Mucosa of gallbladder (tissue), 1 donor: ENCODE results near the gene SEC23B. TPM values are rescaled to one million over a fixed set of nuclear protein-coding genes. Genes with fewer than 3 reads are reported as not detected.

Source experiments
- DNase-seq: peaks from one replicate; pipeline ENCODE4 v3.0.0-alpha.2; 2020; ENCODE audit warnings: low spot score
- total RNA-seq: library from RNA; stranded (reverse); gene quantifications from one replicate; pipeline ENCODE4 v1.2.1, GENCODE V29; 2021
- donor health status: DM: no; HTN: no; CAD: no.

The SEC23B gene
- total RNA-seq, 1 donor from 2014 or later, result 69.3 TPM

DNA sequence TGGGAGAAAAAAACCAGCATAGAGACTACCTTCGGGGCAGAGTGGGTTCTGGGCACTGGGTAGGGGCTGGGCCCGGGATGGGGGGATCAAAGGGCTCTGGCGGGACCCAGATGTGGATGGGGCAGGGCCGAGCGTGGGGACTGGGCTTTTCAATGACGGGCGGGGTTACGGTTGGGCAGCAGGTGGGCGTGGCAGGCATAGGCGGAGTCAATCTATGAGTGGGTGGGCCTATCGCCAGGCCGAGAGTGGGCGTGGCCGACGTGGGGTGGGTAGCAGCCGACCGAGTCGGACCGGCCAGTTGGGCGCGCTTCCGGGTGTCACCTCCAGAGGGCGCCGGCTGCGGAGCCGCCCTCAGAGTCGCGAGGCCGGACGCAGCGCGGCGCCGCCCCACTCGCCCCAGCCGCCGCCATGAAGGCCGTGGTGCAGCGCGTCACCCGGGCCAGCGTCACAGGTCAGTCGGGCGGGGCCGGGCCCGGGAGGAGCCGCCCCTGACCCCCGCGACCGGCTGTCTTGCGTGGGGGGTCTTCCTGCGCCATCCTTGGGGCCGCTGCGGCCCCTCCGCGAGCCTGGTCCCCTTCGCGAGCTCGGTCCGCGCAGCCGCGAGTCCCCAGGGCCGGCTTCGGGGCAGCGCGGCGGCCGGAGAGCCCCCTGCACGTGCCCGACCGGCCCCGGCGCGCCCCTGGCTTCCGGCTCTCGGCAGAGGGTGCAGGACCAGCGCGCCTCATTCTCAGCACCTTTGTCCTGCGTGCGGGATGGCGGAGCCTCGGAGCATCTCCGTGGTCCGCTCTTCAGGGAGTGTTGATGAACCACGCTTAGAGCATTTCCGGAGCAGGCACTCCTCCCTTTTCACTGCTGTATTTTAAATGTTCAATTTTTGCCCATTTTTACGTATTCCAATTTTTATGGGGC, 80.2 kb downstream of the SEC23B start, which contains the start of gene DTD1:
Gene DTD1 (plus strand): TSS at position 390 of the 909 bp plus-strand sequence. CDS start 19 bp downstream, at position 409.
- DNase-seq, result peak; percentile 90

DNA sequence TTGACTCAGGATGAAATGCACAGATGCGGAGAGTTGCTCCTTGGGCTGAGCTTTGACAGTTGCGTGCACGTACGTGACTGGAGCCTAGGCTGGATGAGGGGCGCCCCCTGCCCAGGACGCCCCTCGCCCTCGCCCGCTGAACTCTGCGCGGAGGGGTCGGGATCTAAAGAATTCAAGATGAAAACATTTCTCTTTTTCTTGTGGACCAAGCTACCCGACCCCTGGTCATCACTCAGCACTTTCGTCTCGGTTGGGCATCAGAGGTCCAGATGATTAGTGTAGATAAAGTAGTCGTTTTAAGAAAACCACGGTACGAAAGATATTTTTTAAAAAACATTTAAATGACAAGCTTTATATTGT, 80.8 kb downstream of the SEC23B start:
- no peak for DNase-seq

DNA sequence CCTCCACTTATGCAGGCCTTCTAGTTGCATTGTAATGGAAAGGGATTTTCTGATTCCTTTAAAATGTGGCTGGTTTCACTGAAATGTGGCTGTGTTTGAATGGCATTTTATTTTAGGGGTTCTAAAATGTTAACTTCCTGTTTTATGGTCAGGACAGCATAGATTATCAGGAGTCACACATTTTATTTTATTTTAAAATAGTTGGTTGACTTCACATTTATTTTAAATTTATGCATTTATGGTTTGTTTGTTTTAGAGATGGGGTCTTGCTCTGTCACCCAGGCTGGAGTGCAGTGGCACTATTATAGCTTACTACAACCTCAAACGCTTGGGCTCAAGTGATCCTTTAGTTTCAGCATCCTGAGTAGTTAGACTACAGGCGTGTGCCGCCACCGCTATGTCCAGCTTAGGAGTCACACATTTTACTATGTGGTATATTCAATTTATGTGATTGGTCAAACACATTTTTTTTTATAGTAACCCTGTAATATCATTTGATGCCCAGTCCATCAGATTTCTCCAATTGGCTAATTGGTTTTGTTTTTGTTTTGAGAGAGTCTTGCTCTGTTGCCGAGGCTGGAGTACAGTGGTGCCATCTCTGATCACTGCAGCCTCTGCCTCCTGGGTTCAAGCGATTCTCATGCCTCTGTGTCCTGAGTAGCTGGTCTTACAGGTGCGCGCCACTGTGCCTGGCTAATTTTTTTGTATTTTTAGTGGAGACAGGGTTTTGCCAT, 82.4 kb downstream of the SEC23B start:
- no peak for DNase-seq

DNA sequence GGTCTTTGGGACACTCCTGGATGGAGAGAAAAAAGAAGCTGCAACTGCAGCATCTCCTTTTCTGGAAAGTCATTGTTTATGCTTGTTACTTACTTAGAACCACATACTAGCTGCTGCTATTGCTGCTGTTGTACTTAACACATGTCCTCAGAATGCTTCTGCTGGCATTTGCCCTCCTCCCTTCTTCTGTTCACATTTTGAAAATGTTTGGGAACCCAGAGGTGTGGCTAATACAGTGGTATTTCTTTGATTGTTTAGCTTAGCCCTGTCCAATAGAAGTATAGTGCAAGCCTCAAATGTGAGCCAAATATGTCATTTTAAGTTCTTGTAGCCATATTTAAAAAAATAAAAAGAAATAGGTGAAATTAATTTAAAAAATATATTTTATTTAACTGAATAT, 88.5 kb downstream of the SEC23B start:
- no peak for DNase-seq

DNA sequence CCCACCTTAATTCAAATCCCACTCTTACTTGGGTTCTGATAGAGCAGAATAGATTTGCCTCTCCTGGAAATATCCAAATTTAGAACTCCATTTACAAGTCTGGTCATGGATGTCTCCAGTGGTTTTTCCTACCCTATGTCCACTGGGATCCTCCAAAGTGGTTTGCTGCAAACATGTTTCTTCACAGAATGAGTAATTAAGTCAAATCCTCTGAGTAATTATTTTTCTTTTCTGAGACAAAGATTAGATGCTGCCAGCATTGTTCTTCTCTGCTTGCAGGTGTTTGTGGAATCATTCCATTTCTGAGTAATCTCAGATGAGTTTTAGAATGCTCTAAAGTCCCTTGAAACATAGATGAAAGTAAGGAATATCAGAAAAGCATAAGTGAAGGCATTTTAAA, 102.0 kb downstream of the SEC23B start:
- no peak for DNase-seq

Other genes with a start within 250 kb of the SEC23B start
- 12.7 TPM for gene ZNF133, start 219.4 kb upstream of the SEC23B start, total RNA-seq
- 3.3 TPM for gene DZANK1, start 40.9 kb upstream of the SEC23B start, total RNA-seq
- gene POLR3F, start 40.5 kb upstream of the SEC23B start, total RNA-seq, result 6.2 TPM
- 20.2 TPM for gene RBBP9, start 10.7 kb upstream of the SEC23B start, total RNA-seq
- gene SMIM26, start 59.5 kb downstream of the SEC23B start, total RNA-seq, result 65.2 TPM
- gene DTD1, start 80.1 kb downstream of the SEC23B start, total RNA-seq, result 12.2 TPM